Measurements from ENCODE around the gene CDCP1.
"Not testable (repeated sequence)": the region's sequence is repeated elsewhere in the genome, so short reads cannot be mapped to it uniquely, and the experiment has no call there.

CDCP1 gene

GRCh38 chr3:45054196-45054857, 91.9 kb downstream of the CDCP1 start:
- no peak for DNase-seq

GRCh38 chr3:45053805-45054195, 92.4 kb downstream of the CDCP1 start:
- DNase-seq, result not testable (repeated sequence)

- no peak for DNase-seq
These were observed 94.5 kb downstream of the CDCP1 start for GRCh38 chr3:45051685-45052084.

GRCh38 chr3:45049807-45050206, 96.4 kb downstream of the CDCP1 start:
- no peak for DNase-seq

GRCh38 chr3:45048244-45048643, 97.9 kb downstream of the CDCP1 start:
- no peak for DNase-seq

DNA sequence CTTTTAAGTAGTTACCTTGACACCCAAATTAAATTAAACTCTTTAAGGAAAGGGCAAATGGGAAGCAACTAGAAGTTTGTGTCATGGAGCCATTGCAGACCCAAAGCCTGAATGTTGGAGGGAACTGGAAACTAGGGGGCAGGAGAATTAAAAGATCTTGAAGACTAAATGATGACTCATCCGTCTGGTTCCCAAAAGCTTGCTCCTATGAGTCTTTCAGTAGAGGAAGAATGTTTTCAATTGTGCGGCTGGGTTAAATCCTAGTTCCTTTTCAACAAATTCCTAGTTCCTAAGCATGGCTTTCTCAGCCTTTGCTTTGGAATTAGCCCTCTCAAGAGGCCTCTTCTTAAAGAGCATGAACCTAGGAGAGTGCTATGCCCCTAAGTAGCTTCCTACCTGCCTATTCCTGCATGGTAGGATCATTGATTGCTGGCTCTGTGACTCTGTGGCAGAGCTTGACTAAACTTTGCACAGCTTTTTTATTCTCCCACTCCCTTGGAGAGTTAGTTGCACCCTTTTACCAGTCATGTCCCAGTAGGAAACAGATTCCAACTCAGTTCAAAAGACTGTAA, 102.4 kb downstream of the CDCP1 start:
- DNase-seq, result no peak

- DNase-seq, result no peak
These were observed 104.0 kb downstream of the CDCP1 start for GRCh38 chr3:45042162-45042561.

GRCh38 chr3:45041666-45042065, 104.5 kb downstream of the CDCP1 start:
- DNase-seq, result no peak

DNA sequence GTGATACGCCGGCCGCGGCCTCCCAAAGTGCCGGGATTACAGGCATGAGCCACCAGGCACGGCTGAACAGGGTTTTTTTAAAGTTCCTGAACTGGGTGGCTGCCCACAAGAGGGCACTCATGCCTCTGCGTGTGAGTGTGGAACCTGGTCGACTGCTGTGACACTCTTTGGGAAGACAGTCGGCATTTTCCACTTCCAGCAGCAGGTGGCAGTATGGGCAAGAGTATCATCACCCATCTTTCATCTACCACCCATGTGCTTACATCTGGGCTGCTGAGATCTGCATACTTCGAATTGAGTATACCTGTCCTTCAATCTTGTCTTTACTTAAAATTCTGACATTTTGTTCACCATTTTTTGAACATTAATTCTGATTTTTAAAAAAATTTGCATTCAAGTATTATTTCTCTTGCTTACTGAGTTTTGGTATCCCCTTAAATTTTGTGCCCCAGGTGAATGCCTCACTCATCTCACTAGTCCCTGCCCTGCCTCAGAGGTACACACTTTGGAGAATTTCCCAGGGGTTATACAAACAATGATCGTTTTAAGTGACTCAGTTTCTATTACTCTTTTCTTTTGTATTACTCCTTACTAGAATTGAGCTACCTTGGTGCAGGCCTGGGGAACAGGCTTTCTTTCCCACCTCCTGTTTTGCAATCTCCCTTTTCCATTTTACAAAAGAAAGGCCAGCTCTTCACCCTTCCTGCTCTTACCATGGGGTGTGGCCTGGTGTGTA, 108.3 kb downstream of the CDCP1 start:
- no peak for DNase-seq

GRCh38 chr3:45035441-45036301, 110.5 kb downstream of the CDCP1 start:
- no peak for DNase-seq

GRCh38 chr3:45034612-45035252, 111.4 kb downstream of the CDCP1 start:
- no peak for DNase-seq

GRCh38 chr3:45033791-45034190, 112.4 kb downstream of the CDCP1 start:
- no peak for DNase-seq

All from activated gamma-delta T cell (primary cell).